NCI-H2196 (cell line): ENCODE data around the gene GNG7.
"Not testable (repeated sequence)": the region's sequence is repeated elsewhere in the genome, so short reads cannot be mapped to it uniquely, and the experiment has no call there.

Experiments
- DNase-seq: peaks from one replicate; lab custom pipeline; 2025; ENCODE audit not compliant: unreplicated experiment; lab: John Stamatoyannopoulos, UW

GNG7 gene

DNA sequence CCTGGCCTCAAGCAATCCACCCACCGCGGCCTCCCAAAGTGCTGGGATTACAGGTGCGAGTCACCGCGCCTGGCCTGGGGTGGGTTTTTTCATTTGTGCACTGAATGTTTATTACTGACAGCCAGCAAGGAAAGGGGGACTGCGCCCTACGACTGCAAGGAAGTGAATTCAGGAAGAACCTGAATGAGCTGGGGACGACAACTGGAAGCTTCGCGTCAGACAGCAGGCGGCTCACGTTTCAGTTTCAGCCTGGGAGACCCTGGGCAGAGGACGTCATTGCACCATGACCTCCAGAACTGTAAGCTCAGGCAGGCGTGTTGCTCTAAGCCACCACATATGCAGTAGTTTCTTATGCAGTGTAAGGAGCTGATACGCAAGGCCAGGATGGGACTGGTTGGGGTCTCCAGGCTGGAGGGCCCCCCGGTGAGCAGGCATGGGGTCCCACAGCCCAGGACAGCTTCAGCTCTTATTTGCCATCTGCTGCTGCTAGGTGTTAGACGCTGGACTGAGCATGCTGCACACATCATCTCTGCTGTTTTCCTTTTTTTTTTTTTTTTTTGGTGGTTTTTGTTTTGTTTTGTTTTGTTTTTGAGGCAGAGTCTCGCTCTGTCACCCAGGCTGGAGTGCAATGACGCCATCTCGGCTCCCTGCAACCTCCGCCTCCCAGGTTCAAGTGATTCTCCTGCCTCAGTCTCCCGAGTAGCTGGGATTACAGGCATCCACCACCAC, 160.0 kb downstream of the GNG7 start:
- no peak for DNase-seq

DNA sequence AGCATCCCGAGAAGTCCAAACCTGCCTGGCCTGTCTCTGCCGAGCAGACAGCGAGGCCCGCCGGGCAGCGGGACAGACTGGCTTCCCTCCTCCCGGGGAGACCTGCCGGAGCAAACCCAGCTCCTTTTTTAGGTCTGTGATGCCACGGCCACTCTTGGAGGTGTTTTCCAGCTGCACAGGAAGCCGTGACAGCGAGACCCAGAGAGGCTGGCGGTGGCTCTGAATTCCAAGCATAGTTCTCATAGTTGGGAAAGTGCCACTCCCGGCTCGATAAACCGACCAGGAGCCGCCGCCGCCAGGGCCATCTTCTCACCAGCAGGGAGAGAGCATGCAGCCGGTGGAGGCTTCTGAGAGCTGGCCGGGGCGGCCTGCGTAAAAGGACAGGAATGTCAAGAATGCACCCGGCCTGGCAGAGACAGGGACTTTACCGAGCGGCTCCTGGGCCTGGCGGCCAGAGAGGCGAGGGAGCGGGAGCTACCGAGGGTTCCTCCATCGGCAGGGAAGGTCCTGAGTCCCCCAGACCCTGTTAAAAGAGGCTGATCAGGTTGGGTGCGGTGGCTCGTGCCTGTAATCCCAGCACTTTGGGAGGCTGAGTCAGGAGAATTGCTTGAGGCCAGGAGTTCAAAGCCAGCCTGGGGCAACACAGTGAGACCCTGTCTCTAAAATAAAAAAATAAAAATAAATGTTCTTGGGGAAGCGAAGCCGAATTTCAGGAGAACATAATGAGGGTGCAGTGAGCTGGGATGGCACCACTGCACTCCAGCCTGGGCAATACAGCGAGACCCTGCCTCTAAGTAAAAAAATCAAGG, 161.6 kb downstream of the GNG7 start:
- no peak for DNase-seq

DNA sequence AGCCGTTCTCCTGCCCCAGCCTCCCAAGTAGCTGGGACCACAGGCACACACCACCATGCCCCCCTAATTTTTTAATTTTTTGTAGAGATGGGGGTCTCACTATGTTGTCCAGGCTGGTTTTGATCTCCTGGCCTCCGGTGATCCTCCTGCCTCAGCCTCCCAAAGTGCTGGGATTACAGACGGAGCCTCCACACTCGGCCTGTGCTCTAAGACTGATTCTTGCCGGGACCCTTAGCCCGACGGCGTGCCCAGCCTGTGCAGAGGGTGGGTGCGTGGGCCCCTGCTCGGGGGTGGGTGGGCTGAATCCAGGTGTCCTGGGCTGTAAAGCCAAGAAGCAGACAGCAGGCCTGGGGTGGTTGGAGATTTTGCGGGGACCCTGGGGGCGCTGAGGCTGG, 162.2 kb downstream of the GNG7 start:
- no peak for DNase-seq

DNA sequence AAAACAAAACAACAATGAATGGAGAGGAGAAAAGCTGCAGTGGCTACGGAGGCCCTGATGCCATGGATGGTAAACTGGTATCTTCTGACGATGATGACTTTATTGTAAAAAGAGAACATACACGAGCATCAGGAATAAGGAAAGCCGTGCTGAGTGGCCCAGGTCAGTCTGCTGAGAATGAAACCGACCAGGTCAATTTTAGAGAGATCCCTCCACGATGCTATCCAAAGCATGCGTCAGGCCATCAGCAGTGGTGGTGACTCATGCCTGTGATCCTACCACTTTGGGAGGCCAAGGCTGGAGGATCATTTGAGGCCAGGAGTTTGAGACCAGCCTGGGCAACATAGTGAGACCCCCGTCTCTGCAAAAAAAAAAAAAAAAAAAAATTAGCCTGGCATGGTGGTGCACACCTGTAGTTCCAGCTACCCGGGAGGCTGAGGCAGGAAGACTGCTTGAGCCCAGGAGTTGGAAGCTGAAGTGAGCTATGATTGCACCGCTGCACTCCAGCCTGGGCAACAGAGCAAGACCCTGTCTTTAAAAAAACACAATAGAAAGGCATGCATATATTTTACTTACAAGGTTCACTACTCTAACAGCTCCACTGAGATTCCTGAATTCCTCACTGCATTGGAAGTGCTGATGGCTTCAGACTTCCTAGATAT, 164.3 kb downstream of the GNG7 start:
- no peak for DNase-seq

DNA sequence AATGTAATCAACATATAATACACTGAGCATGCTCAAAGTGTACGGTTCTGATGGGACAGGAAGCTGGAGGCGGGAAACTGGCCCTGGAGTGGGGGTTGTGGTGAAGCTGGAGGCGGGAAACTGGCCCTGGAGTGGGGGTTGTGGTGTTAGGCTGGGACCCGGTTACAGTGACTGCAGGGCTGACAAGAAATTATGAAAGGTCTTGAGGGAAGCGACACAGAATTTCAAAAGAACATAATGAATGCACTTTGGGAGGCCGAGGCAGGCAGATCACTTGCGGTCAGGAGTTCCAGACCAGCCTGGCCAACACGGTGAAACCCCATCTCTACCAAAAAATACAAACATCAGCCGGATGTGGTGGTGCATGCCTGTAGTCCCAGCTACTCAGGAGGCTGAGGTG, 164.9 kb downstream of the GNG7 start:
- not testable (repeated sequence) for DNase-seq

DNA sequence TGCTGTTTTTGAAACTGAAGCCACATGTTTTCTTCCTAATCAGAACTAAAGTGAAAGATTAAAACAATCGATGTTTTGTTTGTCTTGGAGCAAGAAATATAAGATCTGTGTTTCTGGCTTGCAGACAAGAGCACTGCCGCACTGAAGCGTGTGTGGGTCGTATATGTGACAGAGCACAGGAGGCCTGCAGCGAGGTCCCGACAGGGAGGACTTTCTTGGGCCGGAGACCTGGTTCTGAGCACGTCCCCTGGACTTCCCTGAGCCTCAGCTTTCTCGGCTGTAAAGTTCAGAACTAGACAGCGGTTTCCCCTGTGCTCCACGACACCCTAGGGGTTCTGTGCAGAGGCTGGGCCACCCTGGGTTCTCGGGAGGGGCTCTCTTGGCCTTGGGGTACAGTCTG, 166.0 kb downstream of the GNG7 start:
- DNase-seq, result no peak

DNA sequence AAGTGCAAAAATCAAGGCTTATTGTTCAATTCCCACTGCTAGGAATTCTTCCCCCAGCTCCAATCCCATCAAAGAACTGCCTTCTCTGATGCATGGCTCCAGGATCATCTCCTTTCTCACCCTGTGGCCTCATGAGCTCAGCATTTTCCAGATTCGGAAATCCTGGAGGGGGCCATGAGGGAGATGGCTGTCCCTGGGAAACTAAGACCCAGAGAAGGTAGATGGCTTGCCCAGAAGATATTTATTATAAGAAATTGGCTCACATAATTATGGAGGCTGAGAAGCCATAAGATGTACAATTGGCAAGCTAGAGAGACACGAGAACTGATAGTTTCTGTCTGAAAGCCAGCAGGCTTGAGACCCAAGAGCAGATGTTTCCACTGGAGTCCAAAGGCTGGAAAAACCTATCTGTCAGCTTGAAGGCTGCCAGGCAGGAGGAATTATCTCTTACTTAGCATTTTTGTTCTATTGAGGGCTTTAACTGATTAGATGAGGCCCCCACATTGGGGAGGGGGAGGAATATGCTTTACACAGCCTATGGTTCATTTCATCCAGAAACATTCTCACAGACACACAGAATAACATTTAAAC, 168.0 kb downstream of the GNG7 start:
- no peak for DNase-seq

DNA sequence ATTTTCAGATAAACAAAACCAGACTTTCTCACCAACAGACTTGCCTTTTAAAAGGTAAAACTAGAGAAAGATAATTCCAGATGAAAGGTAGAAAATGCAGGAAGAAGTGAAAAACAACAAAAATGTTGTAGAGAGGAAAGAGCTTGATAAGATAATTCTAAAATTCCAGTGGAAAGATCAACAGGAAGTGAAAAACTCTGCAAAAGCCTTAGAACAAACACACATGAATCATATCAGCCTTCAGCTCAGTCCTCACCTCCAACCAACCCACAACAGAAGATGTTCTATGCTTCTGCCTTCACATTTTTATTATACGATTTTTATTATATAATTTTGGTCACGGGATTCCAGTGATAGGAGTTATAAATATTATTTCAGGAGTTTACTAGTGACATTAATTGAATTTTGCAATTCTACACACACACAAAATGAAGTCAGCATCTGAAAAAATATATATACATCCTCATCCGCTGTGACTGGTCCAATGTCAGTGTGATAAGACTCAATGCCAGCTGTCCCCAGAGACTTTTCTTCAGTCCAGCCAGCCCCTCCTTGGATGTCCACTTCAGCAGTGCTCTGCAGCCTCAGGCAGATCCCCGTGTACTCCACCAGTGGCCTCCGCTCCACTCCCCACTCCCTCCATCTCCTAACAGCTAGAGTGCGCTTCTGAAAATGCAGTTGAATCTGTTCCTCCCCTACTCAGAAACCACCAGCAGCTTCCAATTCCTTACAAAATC, 168.6 kb downstream of the GNG7 start:
- no peak for DNase-seq

DNA sequence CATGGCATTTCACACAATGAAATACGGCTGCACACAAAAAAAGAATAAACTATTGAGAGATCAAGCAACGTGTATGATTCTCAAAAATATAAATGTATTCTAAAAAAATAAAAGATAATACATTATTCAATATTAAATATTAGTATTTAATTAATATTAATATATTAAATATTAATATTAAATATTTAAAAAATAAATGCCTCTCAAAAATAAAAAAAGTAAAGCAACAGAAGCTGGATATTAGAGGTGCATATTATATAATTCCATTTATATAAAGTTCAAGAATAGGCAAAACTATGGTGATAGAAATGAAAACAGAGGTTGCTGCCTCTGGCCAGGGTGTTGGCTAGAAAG, 169.4 kb downstream of the GNG7 start:
- no peak for DNase-seq

DNA sequence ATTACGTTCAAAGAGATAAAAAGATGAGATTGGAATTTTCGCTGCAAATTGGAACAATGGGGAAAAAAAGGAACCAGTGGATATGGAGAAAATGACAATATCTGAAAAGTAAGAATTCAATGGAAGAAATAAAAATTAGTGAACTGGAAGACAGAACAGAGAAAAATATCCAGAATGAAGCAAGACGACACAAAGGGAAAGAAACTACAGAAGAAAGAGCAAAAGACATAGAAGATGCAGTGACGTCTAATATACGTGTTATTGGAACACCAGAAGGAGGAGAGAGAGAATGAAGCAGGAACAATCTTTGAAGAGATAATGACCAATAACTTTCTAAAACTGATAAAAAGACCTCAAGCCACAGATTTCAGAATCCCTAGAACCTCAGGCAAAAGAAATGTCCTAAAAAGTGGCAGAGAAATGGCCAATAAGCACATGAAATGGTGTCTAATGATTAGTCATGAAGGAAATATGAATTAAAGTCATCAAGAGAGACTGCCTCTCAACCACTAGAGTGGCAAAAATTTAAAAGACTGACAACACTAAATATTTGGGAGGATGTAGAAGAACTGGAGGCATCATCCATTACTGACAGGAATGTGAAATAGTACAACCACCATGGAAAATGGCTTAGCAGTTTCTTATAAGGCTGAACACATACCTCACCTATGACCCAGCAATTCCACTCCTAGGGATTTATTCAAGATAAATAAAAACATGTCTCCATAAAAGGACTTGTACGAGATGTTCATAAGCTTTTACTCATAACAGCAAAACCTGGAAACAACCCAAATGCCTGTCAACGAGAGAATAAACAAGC, 170.0 kb downstream of the GNG7 start:
- DNase-seq, result no peak

DNA sequence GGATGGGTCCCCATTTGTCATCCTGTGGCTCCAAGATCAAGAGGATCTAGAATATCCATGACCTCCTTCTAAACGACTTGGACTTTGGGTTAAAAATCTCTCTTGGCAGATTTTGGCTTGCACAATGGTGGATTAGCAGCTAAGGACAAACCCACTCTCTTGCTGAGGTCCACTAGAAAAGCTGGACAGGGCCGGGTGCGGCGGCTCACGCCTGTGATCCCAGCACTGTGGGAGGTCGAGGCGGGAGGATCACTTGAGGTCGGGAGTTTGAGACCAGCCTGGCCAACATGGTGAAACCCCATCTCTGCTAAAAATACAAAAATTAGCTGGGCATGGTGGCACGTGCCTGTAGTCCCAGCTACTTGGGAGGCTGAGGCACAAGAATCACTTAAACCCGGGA, 172.6 kb downstream of the GNG7 start:
- DNase-seq, result not testable (repeated sequence)

DNA sequence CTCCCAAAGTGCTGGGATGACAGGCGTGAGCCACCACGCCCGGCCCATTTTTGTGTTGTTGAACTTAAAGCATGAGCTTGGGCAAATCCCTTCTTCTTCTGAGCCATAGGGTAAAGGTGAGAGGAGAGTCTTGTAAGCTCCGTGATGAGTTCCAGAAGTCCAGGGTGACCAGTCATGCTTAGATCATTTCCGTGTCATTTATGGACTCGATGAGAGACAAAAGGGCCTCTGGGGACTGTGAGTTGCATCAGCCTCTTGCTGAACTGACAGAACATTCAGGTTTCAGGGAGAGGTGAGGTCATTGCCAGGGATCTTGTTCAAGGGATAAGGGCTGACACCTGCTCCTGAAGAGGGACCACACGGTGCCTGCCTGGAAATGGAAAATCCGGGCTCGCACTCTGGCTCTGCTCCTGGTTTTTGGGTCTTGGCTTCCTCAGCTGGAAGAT, 173.0 kb downstream of the GNG7 start:
- DNase-seq, result peak; percentile 68

DNA sequence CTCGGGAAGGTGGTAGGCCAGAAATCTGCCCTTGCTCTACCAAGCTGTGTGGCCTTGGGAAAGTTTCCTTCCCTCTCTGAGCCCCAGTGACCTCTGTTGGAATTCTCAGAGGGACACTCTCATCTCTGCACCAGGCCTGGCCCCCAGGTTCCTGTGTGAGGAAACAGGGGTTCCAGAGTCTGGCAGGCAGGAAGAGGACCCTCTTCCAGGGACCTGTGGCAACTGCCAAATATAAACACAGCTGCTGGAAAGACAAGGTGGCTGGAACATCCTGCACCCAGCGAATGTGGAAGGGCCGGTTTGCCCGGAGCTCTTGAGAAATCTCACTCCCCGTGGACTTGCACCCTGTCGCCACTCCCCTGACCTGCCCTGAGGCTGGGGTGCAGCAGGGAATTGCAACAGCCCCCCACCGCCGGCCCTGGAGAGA, 173.8 kb downstream of the GNG7 start:
- no peak for DNase-seq

DNA sequence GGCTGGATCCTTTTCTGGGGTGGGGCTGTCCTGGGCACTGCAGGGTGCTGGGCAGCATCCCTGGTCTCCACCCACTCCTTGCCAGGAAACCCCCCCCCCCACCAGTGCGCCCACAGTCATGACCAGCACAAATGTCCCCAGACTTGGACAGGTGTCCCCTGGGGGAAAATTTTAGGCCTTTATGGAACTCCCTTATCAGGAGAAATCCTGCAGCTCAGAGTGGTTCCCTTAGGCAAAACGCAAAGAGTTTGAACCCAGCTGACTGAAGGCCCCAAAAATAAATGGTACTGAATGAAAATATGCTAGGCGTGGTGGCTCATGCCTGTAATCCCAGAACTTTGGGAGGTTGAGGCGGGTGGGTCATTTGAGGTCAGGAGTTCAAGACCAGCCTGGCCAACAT, 174.8 kb downstream of the GNG7 start:
- DNase-seq, result no peak

DNA sequence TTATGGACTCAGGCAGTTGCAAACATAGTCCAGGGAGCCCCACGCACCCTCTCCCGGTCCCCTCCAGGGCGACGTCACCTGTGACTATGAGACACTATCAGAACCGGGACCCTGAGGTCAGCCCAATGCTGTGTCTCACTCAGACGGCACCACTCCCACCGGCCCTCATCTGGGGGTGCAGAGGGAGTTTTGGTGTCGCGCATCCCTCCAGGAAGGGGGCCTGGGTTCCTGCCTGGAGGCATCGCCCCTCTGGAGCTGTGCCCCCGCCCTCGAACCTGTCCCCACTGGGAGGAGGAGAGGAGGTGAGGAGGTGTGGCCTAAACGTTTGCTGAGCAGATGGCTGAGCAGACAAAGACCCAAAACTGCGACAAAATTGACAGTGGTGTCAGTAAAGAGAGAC, 175.3 kb downstream of the GNG7 start:
- DNase-seq, result no peak

DNA sequence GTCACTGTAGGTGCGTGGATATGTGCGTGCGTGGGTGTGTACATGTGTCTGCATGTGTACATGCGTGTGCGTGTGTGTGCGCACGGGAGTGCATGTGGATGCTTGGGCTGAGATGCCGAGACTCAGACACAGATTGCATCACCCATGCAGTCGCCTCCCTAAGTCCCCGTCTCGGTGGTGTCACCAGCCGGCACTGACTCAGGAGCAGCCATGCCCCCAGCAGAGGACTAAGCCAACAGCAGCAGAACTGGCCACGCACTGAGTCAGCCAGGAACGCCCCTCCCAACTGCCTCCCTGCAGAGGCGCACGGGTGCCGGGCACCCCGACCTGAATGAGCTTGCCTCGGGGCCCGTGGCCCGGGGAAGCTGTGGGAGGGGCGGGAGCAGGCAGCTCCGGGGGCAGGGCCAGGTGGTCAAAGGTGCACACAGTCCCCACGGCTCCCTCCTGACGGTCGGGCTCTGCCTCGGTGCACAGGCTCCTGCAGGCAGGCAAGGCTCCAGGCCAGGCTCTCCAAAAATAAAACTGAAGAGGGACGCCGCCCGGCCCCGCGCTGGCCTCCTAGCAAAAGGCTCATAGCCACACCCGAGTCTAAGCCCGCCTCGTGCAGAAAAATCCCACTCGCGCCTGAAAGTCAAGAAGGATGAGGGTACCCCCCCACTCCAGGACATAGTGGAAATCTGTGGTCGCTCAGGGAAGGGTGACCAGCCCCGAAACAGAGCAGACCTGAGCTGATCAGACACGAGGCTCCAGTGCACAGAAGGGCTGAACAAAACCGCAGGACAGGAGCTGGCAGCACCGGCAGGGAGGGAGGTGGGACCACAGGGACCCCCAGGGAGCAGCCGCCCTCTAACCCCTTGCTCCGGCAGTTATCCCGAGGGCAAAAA, 177.4 kb downstream of the GNG7 start:
- no peak for DNase-seq

DNA sequence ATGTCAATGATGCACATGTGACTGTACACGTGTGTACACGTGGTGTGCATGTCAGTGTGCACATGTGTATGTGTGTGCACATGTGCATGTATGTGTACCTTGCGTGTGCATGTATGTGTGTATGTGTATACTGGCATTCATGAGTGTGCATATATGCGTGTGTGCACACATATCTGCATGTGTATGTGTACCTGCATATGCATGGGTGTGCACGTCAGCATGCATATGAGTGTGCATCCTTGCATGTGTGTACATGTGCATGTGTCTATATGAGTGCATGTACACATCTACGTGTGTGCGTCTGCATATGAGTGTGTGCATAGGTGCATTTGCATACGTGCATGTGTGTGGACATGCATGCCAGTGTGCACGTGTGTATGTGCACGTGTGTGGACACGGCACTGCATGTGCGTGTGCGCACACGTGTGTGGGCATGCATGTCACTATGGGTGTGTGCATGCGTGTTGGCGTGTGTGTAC, 178.1 kb downstream of the GNG7 start:
- DNase-seq, result no peak

DNA sequence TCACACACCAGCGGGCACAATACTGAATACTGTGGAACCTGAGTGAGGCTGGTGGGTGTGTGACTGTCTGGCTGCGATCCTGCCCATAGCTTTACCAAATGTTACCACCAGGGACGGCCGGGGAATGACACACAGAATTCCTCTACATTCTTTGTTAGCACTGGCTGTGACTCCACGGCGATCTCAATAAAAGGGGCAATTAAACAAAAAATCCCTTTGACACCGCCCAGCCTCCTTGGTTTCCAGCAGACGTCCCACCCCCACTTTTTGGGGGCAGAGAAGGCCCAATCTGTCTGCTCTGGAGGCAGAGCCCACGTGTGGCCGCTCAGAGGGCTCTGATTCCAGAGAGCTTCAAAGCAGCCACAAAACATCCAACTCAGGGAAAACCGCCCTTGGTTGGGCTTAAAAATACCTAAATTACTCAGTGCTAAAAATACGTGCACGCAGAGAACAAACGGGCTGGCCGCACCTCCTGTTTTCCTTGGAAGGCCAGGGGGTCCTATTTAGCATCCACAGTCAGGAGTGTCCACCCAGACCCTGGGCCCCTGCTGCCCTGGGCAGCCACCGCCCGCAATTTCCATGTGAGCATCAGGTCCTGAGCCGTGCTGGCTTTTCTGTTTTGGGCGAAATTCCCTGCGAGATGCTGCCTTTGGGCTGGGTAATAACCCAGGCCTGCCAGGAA, 178.7 kb downstream of the GNG7 start:
- no peak for DNase-seq
